Left lung (tissue), 14 donors: ENCODE data around the gene ATP5F1D. TPM values are rescaled to one million over a fixed set of nuclear protein-coding genes. Genes with fewer than 3 reads are reported as not detected.
A peak's percentile ranks its signal among the peaks of the same experiment; 100 is the strongest.
"Not testable (repeated sequence)": the region's sequence is repeated elsewhere in the genome, so short reads cannot be mapped to it uniquely, and the experiment has no call there.

Source experiments
- ATAC-seq: fragments of 200-7000 bp; cut with Tn5 transposase; one replicate; pipeline ENCODE4 v1.9.1; 2020; ENCODE audit warnings: moderate library complexity
- DNase-seq, 4 donors: peaks; one replicate each; pipeline ENCODE4 v3.0.0-alpha.2; 2013 to 2020
- H3K27ac ChIP-seq, 2 donors: fragments of 200-600 bp; sonication (generic) in 1 of 2; one replicate each; pipeline versions ENCODE4 v1.5.0 to v1.8.0; 2020 to 2021
- H3K27me3 ChIP-seq, 2 donors: fragments of 200-600 bp; sonication (generic) in 1 of 2; one replicate each; pipeline versions ENCODE4 v1.5.0 to v1.8.0; 2020 to 2021
- H3K36me3 ChIP-seq, 2 donors: fragments of 200-600 bp; sonication (generic) in 1 of 2; one replicate each; pipeline versions ENCODE4 v1.5.0 to v1.8.0; 2020 to 2021
- H3K4me1 ChIP-seq, 2 donors: fragments of 200-600 bp; one replicate each; pipeline ENCODE4 v1.8.0; 2021
- H3K4me3 ChIP-seq, 2 donors: fragments of 200-600 bp; sonication (generic) in 1 of 2; one replicate each; pipeline versions ENCODE4 v1.5.0 to v1.8.0; 2020 to 2021; ENCODE audit warnings: mild to moderate bottlenecking in 1 of 2
- H3K9me3 ChIP-seq, 2 donors: fragments of 200-600 bp; sonication (generic) in 1 of 2; one replicate each; pipeline versions ENCODE4 v1.5.0 to v1.8.0; 2020 to 2021
- intact Hi-C, 2 donors: fragments of 100-400 bp; cut with DNase I; formaldehyde crosslinking; loops; one replicate each; pipeline versions ENCODE4 v1.11.2 to v1.14.2; 2022
- long read RNA-seq, 12 donors: library from polyadenylated mRNA in 2 of 12; unstranded in 2 of 12; transcript quantifications; one replicate each; pipeline ENCODE4 v2.0.0 and lab custom pipeline, GENCODE V29; 2019 to 2026
- polyA plus RNA-seq, 6 donors: library from polyadenylated mRNA; unstranded; fragments of 120-200 nt; gene quantifications; one replicate each; pipeline ENCODE4 v1.2.1, GENCODE V29; 2013; ENCODE audit not compliant: insufficient read length in 6 of 6
- total RNA-seq, 2 donors: library from RNA; stranded (reverse); fragmentation: NEBNext Ultra II Directional; extraction: Animal tissue kit (Norgen Biotek cat#: 25700); gene quantifications; one replicate each; pipeline ENCODE4 v1.2.1, GENCODE V29; 2021
- TF ChIP-seq, protein P1 (sequence below), 2 donors: fragments of 200-600 bp; sonication (generic) in 1 of 2; IDR thresholded peaks; one replicate each; pipeline versions ENCODE4 v1.5.0 to v1.8.0; 2021; ENCODE audit warnings: antibody characterized with exemption in 2 of 2
- donor health status: DM: no; HTN: yes; CAD: no.
- donor health status: DM: no; HTN: no; CAD: no.

Gene ATP5F1D
- total RNA-seq, result 100 to 1,000 TPM; 139 to 161 TPM
- 100 to 1,000 TPM in 1 of 6 donors, 10 to 100 TPM in 5; 55.0 to 107 (median 71.8) TPM for polyA plus RNA-seq
- long read RNA-seq, donor 1, transcript ATP5F1D-201 (4 exons, 997 nt), result minor isoform, 57 of 169 reads
- long read RNA-seq, donor 1, transcript ATP5F1D-202 (5 exons, 704 nt), result major isoform, 99 of 169 reads
- long read RNA-seq, donor 1, partial matches to known transcripts, result 5 of 169 reads
- long read RNA-seq, donor 1, other reads (novel, unspliced or antisense), result 0 of 169 reads
- long read RNA-seq, donor 2, transcript ATP5F1D-202 (5 exons, 704 nt), result major isoform, 73 of 123 reads
- long read RNA-seq, donor 2, transcript ATP5F1D-201 (4 exons, 997 nt), result minor isoform, 35 of 123 reads
- long read RNA-seq, donor 2, transcript ATP5F1D-205 (4 exons, 1,144 nt), result minor isoform, 8 of 123 reads
- long read RNA-seq, donor 2, partial matches to known transcripts, result 0 of 123 reads
- long read RNA-seq, donor 2, other reads (novel, unspliced or antisense), result 0 of 123 reads
- long read RNA-seq, donor 3, transcript ATP5F1D-202 (5 exons, 704 nt), result major isoform, 60 of 91 reads
- long read RNA-seq, donor 3, transcript ATP5F1D-201 (4 exons, 997 nt), result minor isoform, 28 of 91 reads
- long read RNA-seq, donor 3, partial matches to known transcripts, result 0 of 91 reads
- long read RNA-seq, donor 3, other reads (novel, unspliced or antisense), result 0 of 91 reads
- long read RNA-seq, donor 4, transcript ATP5F1D-202 (5 exons, 704 nt), result major isoform, 237 of 307 reads
- long read RNA-seq, donor 4, transcript ATP5F1D-201 (4 exons, 997 nt), result minor isoform, 56 of 307 reads
- long read RNA-seq, donor 4, partial matches to known transcripts, result 2 of 307 reads
- long read RNA-seq, donor 4, other reads (novel, unspliced or antisense), result 7 of 307 reads
- long read RNA-seq, donor 5, transcript ATP5F1D-202 (5 exons, 704 nt), result major isoform, 66 of 126 reads
- long read RNA-seq, donor 5, transcript ATP5F1D-201 (4 exons, 997 nt), result minor isoform, 44 of 126 reads
- long read RNA-seq, donor 5, partial matches to known transcripts, result 7 of 126 reads
- long read RNA-seq, donor 5, other reads (novel, unspliced or antisense), result 0 of 126 reads
- long read RNA-seq, donor 6, transcript ATP5F1D-202 (5 exons, 704 nt), result major isoform, 60 of 87 reads
- long read RNA-seq, donor 6, transcript ATP5F1D-201 (4 exons, 997 nt), result minor isoform, 24 of 87 reads
- long read RNA-seq, donor 6, partial matches to known transcripts, result 0 of 87 reads
- long read RNA-seq, donor 6, other reads (novel, unspliced or antisense), result 0 of 87 reads
- long read RNA-seq, donor 7, transcript ATP5F1D-201 (4 exons, 997 nt), result minor isoform, 8 of 47 reads
- long read RNA-seq, donor 7, transcript ATP5F1D-202 (5 exons, 704 nt), result major isoform, 32 of 47 reads
- long read RNA-seq, donor 7, partial matches to known transcripts, result 0 of 47 reads
- long read RNA-seq, donor 7, other reads (novel, unspliced or antisense), result 0 of 47 reads
- long read RNA-seq, donor 8, transcript ATP5F1D-201 (4 exons, 997 nt), result minor isoform, 29 of 100 reads
- long read RNA-seq, donor 8, transcript ATP5F1D-202 (5 exons, 704 nt), result major isoform, 63 of 100 reads
- long read RNA-seq, donor 8, transcript ATP5F1D-203 (3 exons, 1,393 nt), result minor isoform, 5 of 100 reads
- long read RNA-seq, donor 8, partial matches to known transcripts, result 0 of 100 reads
- long read RNA-seq, donor 8, other reads (novel, unspliced or antisense), result 0 of 100 reads
- long read RNA-seq, donor 9, result 0 reads
- long read RNA-seq, donor 10, transcript ATP5F1D-202 (5 exons, 704 nt), result major isoform, 244 of 377 reads
- long read RNA-seq, donor 10, transcript ATP5F1D-201 (4 exons, 997 nt), result minor isoform, 124 of 377 reads
- long read RNA-seq, donor 10, partial matches to known transcripts, result 0 of 377 reads
- long read RNA-seq, donor 10, other reads (novel, unspliced or antisense), result 9 of 377 reads
- long read RNA-seq, donor 11, result 0 reads
- long read RNA-seq, donor 12, transcript ATP5F1D-202 (5 exons, 704 nt), result major isoform, 44 of 74 reads
- long read RNA-seq, donor 12, transcript ATP5F1D-201 (4 exons, 997 nt), result minor isoform, 21 of 74 reads
- long read RNA-seq, donor 12, partial matches to known transcripts, result 0 of 74 reads
- long read RNA-seq, donor 12, other reads (novel, unspliced or antisense), result 0 of 74 reads

DNA sequence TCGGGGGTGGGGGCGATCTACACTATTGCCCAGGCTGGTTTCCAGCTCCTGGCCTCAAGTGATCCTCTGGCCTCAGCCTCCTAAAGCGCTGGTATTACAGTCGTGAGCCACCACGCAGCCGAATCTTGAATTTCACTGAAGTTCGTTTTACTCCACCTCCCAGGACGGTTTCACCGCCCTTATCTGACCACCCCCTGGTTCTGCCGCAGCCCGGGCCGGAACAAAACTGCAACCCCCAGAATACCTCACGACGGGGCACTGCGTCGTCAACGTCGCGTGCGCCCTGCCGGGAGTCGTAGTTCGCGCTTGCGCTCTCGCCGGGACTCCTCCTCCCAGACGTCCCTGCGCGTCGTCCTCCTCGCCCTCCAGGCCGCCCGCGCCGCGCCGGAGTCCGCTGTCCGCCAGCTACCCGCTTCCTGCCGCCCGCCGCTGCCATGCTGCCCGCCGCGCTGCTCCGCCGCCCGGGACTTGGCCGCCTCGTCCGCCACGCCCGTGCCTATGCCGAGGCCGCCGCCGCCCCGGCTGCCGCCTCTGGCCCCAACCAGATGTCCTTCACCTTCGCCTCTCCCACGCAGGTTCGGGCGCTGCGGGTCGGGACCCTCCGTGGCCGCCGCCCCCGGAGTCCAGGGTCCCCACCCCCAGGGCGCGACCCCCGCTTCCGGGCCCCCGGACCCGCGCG is at the start of gene ATP5F1D:
Gene ATP5F1D, plus strand, starts transcription at position 335 of the 679 bp plus-strand sequence. Its CDS starts 100 bp downstream, at position 435.
- H3K4me1 ChIP-seq, result peaks cover 42 to 89% of the 10 kb centered on the region in 2 donors
- peak within 1 kb of the TSS; percentile 80 to 83 for H3K27ac ChIP-seq
- H3K27me3 ChIP-seq, result peaks cover 0 to 38% of the 10 kb centered on the region in 2 donors
- DNase-seq (peak; percentile 89 to 98 (median 96)), ATAC-seq (peak; percentile 69)
- intact Hi-C loops, result no loop called here
- TF ChIP-seq, protein P1, sequence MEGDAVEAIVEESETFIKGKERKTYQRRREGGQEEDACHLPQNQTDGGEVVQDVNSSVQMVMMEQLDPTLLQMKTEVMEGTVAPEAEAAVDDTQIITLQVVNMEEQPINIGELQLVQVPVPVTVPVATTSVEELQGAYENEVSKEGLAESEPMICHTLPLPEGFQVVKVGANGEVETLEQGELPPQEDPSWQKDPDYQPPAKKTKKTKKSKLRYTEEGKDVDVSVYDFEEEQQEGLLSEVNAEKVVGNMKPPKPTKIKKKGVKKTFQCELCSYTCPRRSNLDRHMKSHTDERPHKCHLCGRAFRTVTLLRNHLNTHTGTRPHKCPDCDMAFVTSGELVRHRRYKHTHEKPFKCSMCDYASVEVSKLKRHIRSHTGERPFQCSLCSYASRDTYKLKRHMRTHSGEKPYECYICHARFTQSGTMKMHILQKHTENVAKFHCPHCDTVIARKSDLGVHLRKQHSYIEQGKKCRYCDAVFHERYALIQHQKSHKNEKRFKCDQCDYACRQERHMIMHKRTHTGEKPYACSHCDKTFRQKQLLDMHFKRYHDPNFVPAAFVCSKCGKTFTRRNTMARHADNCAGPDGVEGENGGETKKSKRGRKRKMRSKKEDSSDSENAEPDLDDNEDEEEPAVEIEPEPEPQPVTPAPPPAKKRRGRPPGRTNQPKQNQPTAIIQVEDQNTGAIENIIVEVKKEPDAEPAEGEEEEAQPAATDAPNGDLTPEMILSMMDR (IDR thresholded peaks at IDR 0.05), result no peak
- H3K36me3 ChIP-seq, result no peaks in the 10 kb centered on the region
- peak within 1 kb of the TSS; percentile 73 to 88 for H3K4me3 ChIP-seq
- no peaks in the 10 kb centered on the region for H3K9me3 ChIP-seq

DNA sequence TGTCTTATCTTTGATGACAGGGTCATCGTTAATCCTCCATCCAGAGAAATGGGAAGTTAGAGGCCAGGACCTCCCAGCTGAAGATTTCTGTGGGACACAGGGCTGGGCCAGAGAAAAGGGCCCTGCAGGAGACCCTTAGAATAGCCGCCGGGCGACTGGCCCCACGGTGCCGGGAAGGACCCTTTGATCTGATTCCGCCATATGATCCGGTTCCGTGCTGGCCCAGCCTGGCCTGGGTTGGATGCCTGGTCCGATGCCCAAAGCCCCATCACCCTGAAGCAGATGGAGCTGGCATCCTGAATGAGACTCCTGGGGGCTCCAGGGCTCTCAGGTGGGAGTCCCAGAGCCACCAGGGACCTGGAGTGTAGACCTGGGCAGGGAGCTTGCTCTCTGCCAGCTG is 42.0 kb upstream of the ATP5F1D start:
- TF ChIP-seq, protein P1 (IDR thresholded peaks at IDR 0.05), result no peak
- no peak overlapping the region for H3K4me3 ChIP-seq

DNA sequence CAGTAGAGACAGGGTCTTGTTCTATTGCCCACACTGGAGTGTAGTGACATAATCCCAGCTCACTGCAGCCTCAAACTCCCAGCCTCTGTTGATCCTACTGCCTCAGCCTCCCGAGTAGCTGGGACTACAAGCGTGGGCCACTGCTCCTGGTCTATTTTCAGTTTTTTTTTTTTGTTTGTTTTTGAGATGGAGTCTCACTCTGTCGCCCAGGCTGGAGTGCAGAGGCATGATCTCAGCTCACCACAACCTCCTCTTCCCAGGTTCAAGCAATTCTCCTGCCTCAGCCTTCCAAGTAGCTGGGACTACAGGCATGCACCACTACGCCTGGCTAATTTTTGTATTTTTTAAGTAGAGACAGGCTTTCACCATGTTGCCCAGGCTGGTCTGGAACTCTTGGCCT is 40.9 kb upstream of the ATP5F1D start:
- intact Hi-C loops, H3K36me3 ChIP-seq, H3K9me3 ChIP-seq, H3K4me3 ChIP-seq, H3K27me3 ChIP-seq, ATAC-seq, H3K27ac ChIP-seq, DNase-seq: not testable (repeated sequence)
- peaks cover 0 to 22% of the 10 kb centered on the region in 2 donors for H3K4me1 ChIP-seq

More for the DNA sequence above, 42.0 kb upstream of the ATP5F1D start:
- intact Hi-C loops, result no loop called here
- peaks cover 0 to 15% of the 10 kb centered on the region in 2 donors for H3K4me1 ChIP-seq
- no peaks in the 10 kb centered on the region for H3K36me3 ChIP-seq
- ATAC-seq (no peak), DNase-seq (no peak)
- no peaks in the 10 kb centered on the region for H3K9me3 ChIP-seq
- H3K27me3 ChIP-seq, result no peaks in the 10 kb centered on the region
- no peak overlapping the region for H3K27ac ChIP-seq

DNA sequence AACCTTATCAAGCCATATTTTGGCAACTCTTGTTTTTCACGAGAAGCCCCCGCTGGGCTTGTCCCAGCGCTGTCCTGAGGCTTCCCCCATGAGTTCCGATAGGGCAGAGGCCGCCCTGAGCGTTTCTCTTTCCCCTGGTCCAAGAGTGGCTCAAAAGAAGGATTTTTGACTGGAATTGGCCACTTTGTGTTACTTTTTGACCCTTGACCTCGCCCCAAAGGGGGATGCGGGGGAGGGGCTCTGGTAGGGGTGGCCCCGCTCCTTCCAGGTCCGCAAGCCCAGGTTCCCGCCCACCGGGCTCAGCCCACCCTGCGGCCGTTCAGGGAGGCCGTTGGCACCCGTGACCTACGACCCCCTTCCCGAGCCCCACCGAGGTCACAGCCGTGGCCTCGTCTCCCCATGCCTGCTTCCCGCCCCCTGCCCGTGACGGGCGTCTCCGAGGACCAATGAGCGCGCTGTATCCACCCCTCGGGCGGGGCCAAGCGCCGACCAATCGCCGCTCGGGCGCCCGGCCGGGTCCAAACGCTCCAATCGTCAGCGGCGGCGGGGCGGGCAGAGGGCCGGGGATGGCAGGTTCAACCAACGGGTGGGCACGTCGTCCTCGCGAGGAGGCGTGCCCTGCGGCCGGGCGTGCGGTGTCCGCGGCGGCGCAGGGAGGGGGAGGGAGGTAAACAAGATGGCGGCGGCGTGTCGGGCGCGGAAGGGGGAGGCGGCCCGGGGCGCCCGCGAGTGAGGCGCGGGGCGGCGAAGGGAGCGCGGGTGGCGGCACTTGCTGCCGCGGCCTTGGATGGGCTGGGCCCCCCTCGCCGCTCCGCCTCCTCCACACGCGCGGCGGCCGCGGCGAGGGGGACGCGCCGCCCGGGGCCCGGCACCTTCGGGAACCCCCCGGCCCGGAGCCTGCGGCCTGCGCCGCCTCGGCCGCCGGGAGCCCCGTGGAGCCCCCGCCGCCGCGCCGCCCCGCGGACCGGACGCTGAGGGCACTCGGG is 36.1 kb upstream of the ATP5F1D start, which contains the start of gene STK11:
Gene STK11, plus strand, starts transcription at position 665 of the 986 bp plus-strand sequence. CDS start 1,136 bp downstream, outside the sequence.
- H3K4me3 ChIP-seq, result peak within 1 kb of the TSS; percentile 67 to 88
- peak within 1 kb of the TSS; percentile 75 to 83 for H3K27ac ChIP-seq
- DNase-seq, result peak; percentile 93 to 99 (median 98)
- H3K9me3 ChIP-seq, result no peaks in the 10 kb centered on the region
- H3K36me3 ChIP-seq, result peaks cover 0 to 6% of the 10 kb centered on the region in 2 donors
- TF ChIP-seq, protein P1 (IDR thresholded peaks at IDR 0.05), result no peak
- intact Hi-C loops, result no loop called here
- peak; percentile 95 for ATAC-seq
- H3K4me1 ChIP-seq, result peaks cover 14 to 62% of the 10 kb centered on the region in 2 donors
- no peaks in the 10 kb centered on the region for H3K27me3 ChIP-seq
